Hepatocyte (in vitro differentiated cells): ENCODE data around the gene EYS. TPM values are rescaled to one million over a fixed set of nuclear protein-coding genes. Genes with fewer than 3 reads are reported as not detected.

Experiments used
- DNase-seq: peaks from one replicate; pipeline ENCODE4 v3.0.0-alpha.2; 2016; ENCODE audit warnings: low spot score
- H2AFZ ChIP-seq: fragments of 200-600 bp; sonication (generic); 2 replicates; pipeline ENCODE4 v1.6.0; 2016; ENCODE audit warnings: antibody characterized with exemption, mild to moderate bottlenecking
- H3K27ac ChIP-seq: fragments of 200-600 bp; sonication (generic); 2 replicates; pipeline ENCODE4 v1.5.1; 2016; ENCODE audit warnings: mild to moderate bottlenecking
- H3K27me3 ChIP-seq: fragments of 200-600 bp; sonication (generic); 2 replicates; pipeline ENCODE4 v1.6.1; 2016
- H3K36me3 ChIP-seq: fragments of 200-600 bp; sonication (generic); replicated peaks from 2 replicates; pipeline ENCODE4 v1.5.1; 2016; ENCODE audit warnings: low read depth; ENCODE audit not compliant: insufficient read depth
- H3K4me1 ChIP-seq: fragments of 200-600 bp; sonication (generic); 2 replicates; pipeline ENCODE4 v1.5.1; 2016; ENCODE audit warnings: mild to moderate bottlenecking, moderate library complexity; ENCODE audit not compliant: insufficient read depth
- H3K4me2 ChIP-seq: fragments of 200-600 bp; sonication (generic); 2 replicates; pipeline ENCODE4 v1.6.0; 2016
- H3K4me3 ChIP-seq: fragments of 200-600 bp; sonication (generic); 2 replicates; pipeline ENCODE4 v1.5.1; 2016; ENCODE audit warnings: mild to moderate bottlenecking
- H3K79me2 ChIP-seq: fragments of 200-600 bp; sonication (generic); 2 replicates; pipeline ENCODE4 v1.6.0; 2017; ENCODE audit warnings: mild to moderate bottlenecking
- H3K9me2 ChIP-seq: fragments of 200-600 bp; sonication (generic); replicated peaks from 2 replicates; pipeline ENCODE4 v1.6.0; 2017; ENCODE audit warnings: mild to moderate bottlenecking; ENCODE audit not compliant: insufficient read depth
- H3K9me3 ChIP-seq: fragments of 200-600 bp; sonication (generic); 2 replicates; pipeline ENCODE4 v1.5.1; 2016; ENCODE audit warnings: low read depth, mild to moderate bottlenecking
- H4K20me1 ChIP-seq: fragments of 200-600 bp; sonication (generic); 2 replicates; pipeline ENCODE4 v1.6.0; 2016; ENCODE audit warnings: mild to moderate bottlenecking; ENCODE audit not compliant: insufficient read depth, poor library complexity, severe bottlenecking
- CTCF ChIP-seq: fragments of 200-600 bp; sonication (generic); IDR thresholded peaks from 2 replicates; pipeline ENCODE4 v1.5.1; 2016; ENCODE audit warnings: antibody characterized with exemption, mild to moderate bottlenecking; ENCODE audit not compliant: poor library complexity
- EZH2 ChIP-seq: fragments of 200-600 bp; sonication (generic); IDR thresholded peaks from 2 replicates; pipeline ENCODE4 v1.6.1; 2016; ENCODE audit warnings: antibody characterized with exemption, mild to moderate bottlenecking, borderline replicate concordance
- EZH2phosphoT487 ChIP-seq: fragments of 200-600 bp; sonication (generic); IDR thresholded peaks from one replicate; pipeline ENCODE4 v1.6.1; 2018; ENCODE audit warnings: antibody characterized with exemption, mild to moderate bottlenecking, low read depth, moderate library complexity; ENCODE audit not compliant: unreplicated experiment, severe bottlenecking
- WGBS: methylation state at CpG from one replicate; pipeline ENCODE4 v1.1.6; 2016; ENCODE audit warnings: low lambda C conversion rate; ENCODE audit errors: missing lambda C conversion rate; 5-methylcytosine and 5-hydroxymethylcytosine counted together
- polyA plus RNA-seq: library from polyadenylated mRNA; unstranded; fragments of >200 nt; fragmentation: Nextera tagmentation; extraction: Ambion mirVana; gene quantifications from 2 replicates; pipeline ENCODE4 v1.2.1, GENCODE V29; 2016
- total RNA-seq: library from RNA; depleted of rRNA; stranded (reverse); fragments of >200 nt; gene quantifications from 2 replicates; pipeline ENCODE4 v1.2.3, GENCODE V29; 2014

EYS gene
- total and polyA plus RNA-seq, 2 experiments from 2014 or later: 0.57 to 0.68 TPM

- DNase-seq: no peak
- Histone ChIP-seq H3K36me3 (no peaks in the 10 kb centered on the region), H3K4me2 (no peak overlapping the region), H3K79me2 (no peaks in the 10 kb centered on the region), H3K4me3 (no peak overlapping the region), H3K27me3 (no peaks in the 10 kb centered on the region), H3K9me3 (no peaks in the 10 kb centered on the region), H3K27ac (no peak overlapping the region), H3K4me1 (peaks cover 5% of the 10 kb centered on the region), H2AFZ (no peak overlapping the region), H3K9me2 (no peaks in the 10 kb centered on the region), H4K20me1 (no peaks in the 10 kb centered on the region)
- 81% methylated on average over 5 of the region's 5 CpGs for WGBS
- TF ChIP-seq EZH2phosphoT487 (no peak), EZH2 (no peak), CTCF (no peak)
Measured at GRCh38 chr6:63813566-63814120, 1893.4 kb downstream of the EYS start.

- no peak overlapping the region for H3K27ac ChIP-seq
- H3K9me3 ChIP-seq: no peaks in the 10 kb centered on the region
- H3K27me3 ChIP-seq: no peaks in the 10 kb centered on the region
- no peak for DNase-seq
- no peaks in the 10 kb centered on the region for H3K9me2 ChIP-seq
- no peak overlapping the region for H2AFZ ChIP-seq
- no peaks in the 10 kb centered on the region for H3K36me3 ChIP-seq
- H3K79me2 ChIP-seq: no peaks in the 10 kb centered on the region
- H4K20me1 ChIP-seq: no peaks in the 10 kb centered on the region
- H3K4me2 ChIP-seq: no peak overlapping the region
- TF ChIP-seq EZH2phosphoT487: no peak
- TF ChIP-seq EZH2: no peak
- no peak for TF ChIP-seq CTCF
- H3K4me3 ChIP-seq: no peak overlapping the region
- WGBS: 77% methylated on average over 2 of the region's 2 CpGs
- H3K4me1 ChIP-seq: peaks cover 21% of the 10 kb centered on the region
Measured at GRCh38 chr6:63808576-63808975, 1898.5 kb downstream of the EYS start.

GRCh38 chr6:63807056-63807455 is 1900.0 kb downstream of the EYS start:
- Histone ChIP-seq H3K9me3 (no peaks in the 10 kb centered on the region), H3K4me2 (peak overlapping the region; percentile 62), H2AFZ (no peak overlapping the region), H3K4me3 (no peak overlapping the region), H3K79me2 (no peaks in the 10 kb centered on the region), H3K27ac (peak overlapping the region; percentile 85), H3K27me3 (no peaks in the 10 kb centered on the region), H3K4me1 (peaks cover 21% of the 10 kb centered on the region), H4K20me1 (no peaks in the 10 kb centered on the region), H3K36me3 (no peaks in the 10 kb centered on the region), H3K9me2 (no peaks in the 10 kb centered on the region)
- TF ChIP-seq EZH2phosphoT487 (no peak), CTCF (no peak), EZH2 (no peak)
- 57% methylated on average over 2 of the region's 2 CpGs for WGBS
- DNase-seq: no peak

GRCh38 chr6:63806573-63806913 is 1900.5 kb downstream of the EYS start:
- Histone ChIP-seq H3K27ac (peak overlapping the region; percentile 85), H3K27me3 (no peaks in the 10 kb centered on the region), H3K4me1 (peaks cover 21% of the 10 kb centered on the region), H3K79me2 (no peaks in the 10 kb centered on the region), H3K9me2 (no peaks in the 10 kb centered on the region), H3K36me3 (no peaks in the 10 kb centered on the region), H3K4me2 (peak overlapping the region; percentile 62), H4K20me1 (no peaks in the 10 kb centered on the region), H3K4me3 (no peak overlapping the region), H2AFZ (no peak overlapping the region), H3K9me3 (no peaks in the 10 kb centered on the region)
- DNase-seq: no peak
- WGBS: 56% methylated on average over 2 of the region's 2 CpGs
- TF ChIP-seq EZH2phosphoT487: no peak
- no peak for TF ChIP-seq EZH2
- no peak for TF ChIP-seq CTCF
